HT-29 (cell line): Measurements from ENCODE around the gene TMEM256. TPM values are rescaled to one million over a fixed set of nuclear protein-coding genes. Genes with fewer than 3 reads are reported as not detected.

ENCODE experiments used
- DNase-seq: peaks from one replicate; pipeline ENCODE4 v3.0.0-alpha.2; 2015; ENCODE audit warnings: low spot score
- total RNA-seq: library from RNA; depleted of rRNA; stranded (reverse); fragments of >200 nt; shearing (Covaris generic); gene quantifications from 2 replicates; pipeline ENCODE4 v1.2.3, GENCODE V29; 2014

Gene TMEM256
- total RNA-seq, 1 experiment from 2014 or later: 111 TPM

GRCh38 chr17:7408252-7408727 lies 4.4 kb upstream of the TMEM256 start:
- DNase-seq: no peak

GRCh38 chr17:7407485-7408251 lies 3.8 kb upstream of the TMEM256 start, which contains the start of gene NLGN2:
Gene NLGN2, plus strand, starts transcription at chr17:7407845. Its CDS starts 411 bp downstream, at chr17:7408256.
- DNase-seq: no peak

- no peak for DNase-seq
These were observed 3.2 kb upstream of the TMEM256 start for GRCh38 chr17:7407082-7407481.

- DNase-seq: no peak
These were observed 2.4 kb upstream of the TMEM256 start for GRCh38 chr17:7406235-7406825.

GRCh38 chr17:7405350-7406234 lies 1.7 kb upstream of the TMEM256 start:
- DNase-seq: no peak

- no peak for DNase-seq
These were observed 946 bp upstream of the TMEM256 start for GRCh38 chr17:7404737-7405349.

GRCh38 chr17:7403727-7403976 lies 245 bp downstream of the TMEM256 start:
- no peak for DNase-seq

- DNase-seq: peak; percentile 28
These were observed 712 bp downstream of the TMEM256 start for GRCh38 chr17:7403043-7403726.

GRCh38 chr17:7398612-7399011 lies 5.3 kb downstream of the TMEM256 start:
- no peak for DNase-seq

- DNase-seq: no peak
These were observed 7.8 kb downstream of the TMEM256 start for GRCh38 chr17:7396147-7396546.

GRCh38 chr17:7394452-7395191 lies 9.3 kb downstream of the TMEM256 start, which contains the start of gene PLSCR3:
Gene PLSCR3, minus strand, starts transcription at chr17:7394525. Its CDS starts 415 bp downstream, at chr17:7394110.
- DNase-seq: peak; percentile 70

GRCh38 chr17:7393613-7394451 lies 10.1 kb downstream of the TMEM256 start:
- peak; percentile 25 for DNase-seq

- DNase-seq: no peak
These were observed 10.9 kb downstream of the TMEM256 start for GRCh38 chr17:7392696-7393612.

- no peak for DNase-seq
These were observed 12.6 kb downstream of the TMEM256 start for GRCh38 chr17:7391307-7391706.

- DNase-seq: no peak
These were observed 13.7 kb downstream of the TMEM256 start for GRCh38 chr17:7389924-7390910.

GRCh38 chr17:7388856-7389255 lies 15.0 kb downstream of the TMEM256 start:
- DNase-seq: no peak

GRCh38 chr17:7384489-7385081 lies 19.3 kb downstream of the TMEM256 start:
- DNase-seq: no peak
